H1 (cell line): ENCODE data around the gene CBY2. TPM values are rescaled to one million over a fixed set of nuclear protein-coding genes. Genes with fewer than 3 reads are reported as not detected.

ENCODE experiments used
- BRCA1 ChIP-seq: IDR thresholded peaks from 2 replicates; pipeline ENCODE4 v1.6.1; 2012; ENCODE audit warnings: low read depth, low read length, improper control_type of control experiment
- polyA plus RNA-seq, 7 experiments: library from polyadenylated mRNA; depleted of rRNA in 3 of 7; stranded (reverse) in 5 of 7; unstranded in 2 of 7; fragments of >200 nt in 5 of 7; fragments of 200-250 nt in 2 of 7; gene quantifications; 1 replicate in 5 of 7; 2 replicates in 1 of 7; 4 replicates in 1 of 7; pipeline versions ENCODE4 v1.2.1 to v1.2.3, GENCODE V29; 2011 to 2013; ENCODE audit warnings: missing spikeins in 2 of 7, mixed read lengths in 2 of 7
- total RNA-seq: library from RNA; stranded (reverse); fragmentation: NEBNext Ultra II Directional; extraction: Animal tissue kit (Norgen Biotek cat#: 25700); gene quantifications from 2 replicates; pipeline ENCODE4 v1.2.1, GENCODE V29; 2021

The CBY2 gene
- total and polyA plus RNA-seq, 2 of the 8 experiments (the other 6 are each of a cell fraction or from before 2014, with no cell fraction given): not detected

GRCh38 chr13:45723798-45724197, 21.7 kb downstream of the CBY2 start (continued):
- TF ChIP-seq BRCA1: no peak
